Spleen (tissue), 7 donors: ENCODE results near the gene GPR50.

Source experiments
- POLR2A ChIP-seq, 3 donors: fragments of 450-650 bp; IDR thresholded peaks; one replicate each; pipeline ENCODE4 v1.5.1; 2017; ENCODE audit warnings: antibody characterized with exemption in 3 of 3, mild to moderate bottlenecking in 1 of 3
- POLR2AphosphoS5 ChIP-seq, 3 donors: sonication (generic); formaldehyde crosslinking; IDR thresholded peaks; one replicate each; pipeline ENCODE4 v1.5.1; 2017; ENCODE audit warnings: antibody characterized with exemption in 3 of 3
- TF ChIP-seq, protein P1 (sequence below), 11 experiments: fragments of 200-600 bp in 7 of 11; fragments of 450-650 bp in 4 of 11; sonication (generic) in 4 of 11; IDR thresholded peaks in 8 of 11; conservative IDR thresholded peaks in 3 of 11; 1 replicate in 7 of 11; 2 replicates in 4 of 11; pipeline versions ENCODE4 v1.4.0 to v1.8.0; 2016 to 2021; ENCODE audit warnings: antibody characterized with exemption in 11 of 11, inconsistent platforms in 4 of 11, mild to moderate bottlenecking in 1 of 11
- donor health status: DM: no; HTN: no; CAD: no; lungs with moderate emphysema.
- donor health status: DM: no; HTN: no; CAD: no.
- donor health status: DM: no; HTN: no; CAD: no.

DNA sequence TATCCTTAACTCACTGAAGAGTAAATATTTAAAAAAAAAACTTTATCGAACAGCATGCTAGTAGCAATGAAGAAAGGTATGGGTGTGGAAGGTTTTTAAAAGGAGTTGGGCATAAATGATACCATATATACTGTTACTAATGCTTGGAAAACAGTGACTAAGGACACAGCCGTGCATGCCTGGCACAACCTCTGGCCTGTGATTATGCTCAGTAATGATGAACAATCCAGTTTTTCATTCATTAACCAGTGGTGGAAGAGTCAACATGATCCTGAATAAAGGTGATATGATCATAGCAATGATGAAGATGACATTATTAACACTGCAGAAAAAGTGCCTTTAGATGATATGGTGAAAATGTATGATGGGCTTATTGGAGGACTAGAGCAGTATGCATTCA, 43.9 kb upstream of the GPR50 start:
- TF ChIP-seq, protein P1, sequence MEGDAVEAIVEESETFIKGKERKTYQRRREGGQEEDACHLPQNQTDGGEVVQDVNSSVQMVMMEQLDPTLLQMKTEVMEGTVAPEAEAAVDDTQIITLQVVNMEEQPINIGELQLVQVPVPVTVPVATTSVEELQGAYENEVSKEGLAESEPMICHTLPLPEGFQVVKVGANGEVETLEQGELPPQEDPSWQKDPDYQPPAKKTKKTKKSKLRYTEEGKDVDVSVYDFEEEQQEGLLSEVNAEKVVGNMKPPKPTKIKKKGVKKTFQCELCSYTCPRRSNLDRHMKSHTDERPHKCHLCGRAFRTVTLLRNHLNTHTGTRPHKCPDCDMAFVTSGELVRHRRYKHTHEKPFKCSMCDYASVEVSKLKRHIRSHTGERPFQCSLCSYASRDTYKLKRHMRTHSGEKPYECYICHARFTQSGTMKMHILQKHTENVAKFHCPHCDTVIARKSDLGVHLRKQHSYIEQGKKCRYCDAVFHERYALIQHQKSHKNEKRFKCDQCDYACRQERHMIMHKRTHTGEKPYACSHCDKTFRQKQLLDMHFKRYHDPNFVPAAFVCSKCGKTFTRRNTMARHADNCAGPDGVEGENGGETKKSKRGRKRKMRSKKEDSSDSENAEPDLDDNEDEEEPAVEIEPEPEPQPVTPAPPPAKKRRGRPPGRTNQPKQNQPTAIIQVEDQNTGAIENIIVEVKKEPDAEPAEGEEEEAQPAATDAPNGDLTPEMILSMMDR (IDR thresholded peaks at IDR 0.05 in 8 of 11, conservative IDR thresholded peaks at IDR 0.05 in 3 of 11): no peak
- TF ChIP-seq POLR2A (IDR thresholded peaks at IDR 0.05) (no peak), POLR2AphosphoS5 (IDR thresholded peaks at IDR 0.05) (no peak)
